Effector memory CD4-positive, alpha-beta T cell (primary cell): ENCODE results near the gene MGLL.

Experiments used
- DNase-seq, 3 donors: peaks; one replicate each; pipeline ENCODE4 v3.0.0-alpha.2; 2020
- H3K27ac ChIP-seq: 2 replicates; pipeline ENCODE4 v1.7.0; 2013; ENCODE audit warnings: mild to moderate bottlenecking, low read length, moderate library complexity; ENCODE audit not compliant: insufficient read depth, poor library complexity, severe bottlenecking
- H3K27me3 ChIP-seq: replicated peaks from 2 replicates; pipeline ENCODE4 v1.7.0; 2013; ENCODE audit warnings: mild to moderate bottlenecking, low read length; ENCODE audit not compliant: insufficient read depth, control insufficient read depth, poor library complexity, severe bottlenecking
- H3K36me3 ChIP-seq: 2 replicates; pipeline ENCODE4 v1.7.0; 2013; ENCODE audit warnings: mild to moderate bottlenecking, low read length, moderate library complexity; ENCODE audit not compliant: control insufficient read depth, insufficient read depth
- H3K4me1 ChIP-seq: 2 replicates; pipeline ENCODE4 v1.7.0; 2013; ENCODE audit warnings: low read length, mild to moderate bottlenecking; ENCODE audit not compliant: control insufficient read depth, insufficient read depth, poor library complexity, severe bottlenecking
- H3K4me3 ChIP-seq: 2 replicates; pipeline ENCODE4 v1.7.0; 2013; ENCODE audit warnings: low read length, low read depth, mild to moderate bottlenecking; ENCODE audit not compliant: insufficient read depth, poor library complexity, severe bottlenecking
- H3K9me3 ChIP-seq: 2 replicates; pipeline ENCODE4 v1.7.0; 2013; ENCODE audit warnings: mild to moderate bottlenecking, low read length, moderate library complexity; ENCODE audit not compliant: control insufficient read depth

Gene MGLL

DNA sequence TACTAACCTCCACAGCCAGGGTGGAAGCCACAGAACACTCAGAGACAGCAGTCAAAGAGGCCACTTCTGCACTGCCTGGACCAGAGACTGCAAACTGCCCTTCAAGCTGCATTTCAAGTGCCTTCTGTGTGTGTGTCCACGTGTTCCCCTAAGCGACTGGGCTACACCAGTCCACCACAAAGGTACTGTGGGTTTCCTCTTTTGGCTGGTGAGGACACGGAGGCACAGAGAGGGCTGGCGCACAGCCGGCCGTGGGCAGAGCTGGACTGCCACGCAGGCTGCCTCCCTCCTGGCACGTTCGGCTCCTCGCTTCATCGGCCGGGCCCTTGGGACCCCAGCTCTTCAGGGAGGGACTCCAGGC is 60.9 kb downstream of the MGLL start:
- Histone ChIP-seq H3K36me3 (no peaks in the 10 kb centered on the region), H3K9me3 (no peaks in the 10 kb centered on the region), H3K27ac (no peak overlapping the region), H3K4me3 (no peak overlapping the region), H3K4me1 (no peaks in the 10 kb centered on the region), H3K27me3 (peaks cover 2% of the 10 kb centered on the region)
- no peak for DNase-seq

DNA sequence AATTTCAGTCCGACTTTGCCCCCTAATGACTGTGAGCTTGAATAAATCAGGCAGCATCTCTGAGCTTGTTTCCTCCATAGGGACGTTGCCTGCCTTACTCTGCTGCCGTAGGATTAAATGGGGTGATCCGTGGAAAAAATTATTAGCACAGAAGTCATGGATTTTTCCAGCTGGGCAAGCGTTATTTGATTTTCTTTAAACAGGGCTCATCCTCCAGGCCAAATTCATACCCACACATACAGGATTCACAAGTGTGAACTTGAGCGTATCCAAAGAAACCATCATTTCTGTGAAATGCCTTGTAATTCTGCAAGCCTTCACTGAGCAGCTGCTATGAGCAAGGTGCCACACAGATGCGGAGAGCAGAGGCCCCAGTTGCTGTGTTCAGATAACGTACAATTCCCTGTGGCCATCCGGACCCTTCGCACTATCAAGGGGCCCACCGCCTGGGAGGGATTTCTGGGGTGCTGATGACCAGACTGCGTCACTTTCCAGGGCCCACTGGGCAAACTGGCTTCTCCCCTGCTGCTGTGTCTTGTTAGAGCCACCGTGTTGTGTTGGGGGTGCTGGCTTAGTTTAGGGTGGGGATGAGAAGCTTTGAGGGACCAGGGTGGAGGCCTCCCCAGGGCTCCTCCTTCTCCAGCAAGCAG is 61.4 kb downstream of the MGLL start:
- Histone ChIP-seq H3K27me3 (peaks cover 2% of the 10 kb centered on the region), H3K27ac (no peak overlapping the region), H3K4me1 (no peaks in the 10 kb centered on the region), H3K36me3 (no peaks in the 10 kb centered on the region), H3K9me3 (no peaks in the 10 kb centered on the region), H3K4me3 (no peak overlapping the region)
- no peak for DNase-seq

DNA sequence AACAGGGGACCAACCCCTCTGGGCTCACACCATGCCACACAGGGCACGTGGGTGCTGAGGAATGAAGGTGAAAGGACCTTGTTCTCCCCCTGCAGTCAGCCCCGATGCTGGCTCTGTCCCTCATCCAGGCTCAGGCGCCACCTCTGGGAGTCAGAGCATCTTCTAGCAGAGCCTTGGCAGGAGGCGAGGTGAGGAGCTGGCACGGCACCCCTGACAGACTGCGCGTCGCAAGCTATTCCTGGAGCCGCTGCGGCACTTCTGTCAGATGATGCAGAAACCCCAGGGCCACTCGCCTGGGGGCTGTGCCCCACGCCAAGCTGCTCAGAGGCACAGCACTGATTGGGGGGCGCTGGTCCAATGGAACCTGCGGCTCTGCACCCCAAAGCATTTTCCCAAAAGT is 62.0 kb downstream of the MGLL start:
- Histone ChIP-seq H3K9me3 (no peaks in the 10 kb centered on the region), H3K27me3 (peaks cover 2% of the 10 kb centered on the region), H3K27ac (no peak overlapping the region), H3K36me3 (no peaks in the 10 kb centered on the region), H3K4me3 (no peak overlapping the region), H3K4me1 (no peaks in the 10 kb centered on the region)
- no peak for DNase-seq

DNA sequence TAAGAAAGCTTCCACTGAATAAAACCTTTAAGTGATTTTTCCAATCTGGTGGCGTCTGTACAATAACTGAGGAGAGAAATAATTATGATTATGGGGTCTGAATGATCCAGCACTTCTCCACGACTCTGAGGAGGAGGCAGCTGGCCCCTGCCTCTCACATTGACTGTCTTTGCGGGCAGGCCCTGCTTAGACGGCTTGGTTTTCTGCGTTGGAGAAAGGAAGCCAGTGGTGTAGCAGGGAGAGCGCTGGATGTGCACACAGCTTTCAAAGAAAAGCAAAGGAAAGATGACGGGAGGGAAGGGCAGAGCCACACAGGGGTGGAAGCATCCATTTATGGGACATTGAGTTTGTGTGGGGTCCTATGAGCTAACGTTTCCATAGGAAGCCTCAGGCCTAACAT is 62.5 kb downstream of the MGLL start:
- Histone ChIP-seq H3K36me3 (no peaks in the 10 kb centered on the region), H3K4me1 (no peaks in the 10 kb centered on the region), H3K4me3 (no peak overlapping the region), H3K27me3 (no peaks in the 10 kb centered on the region), H3K27ac (no peak overlapping the region), H3K9me3 (no peaks in the 10 kb centered on the region)
- DNase-seq = no peak

DNA sequence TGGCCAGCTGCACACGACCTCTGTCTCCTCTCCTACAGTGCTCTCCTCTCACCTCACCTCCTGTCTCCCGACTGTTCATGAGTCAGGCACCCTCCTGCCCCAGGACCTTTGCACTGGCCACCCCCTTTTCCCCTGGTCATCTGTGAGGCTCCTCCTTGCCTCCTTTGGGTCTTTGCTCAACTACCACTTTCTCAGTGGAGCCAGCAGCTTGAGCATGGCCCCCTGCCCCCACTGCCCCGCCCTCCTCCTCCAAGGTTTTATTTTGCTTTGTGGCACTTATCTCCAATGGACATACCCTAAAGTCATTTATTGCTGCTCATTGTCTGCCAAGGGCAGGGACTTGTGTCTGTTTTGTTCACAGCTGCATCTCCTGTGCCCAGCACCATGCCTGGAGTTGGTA is 64.3 kb downstream of the MGLL start:
- no peaks in the 10 kb centered on the region for H3K27me3 ChIP-seq
- H3K9me3 ChIP-seq = no peaks in the 10 kb centered on the region
- H3K27ac ChIP-seq = no peak overlapping the region
- H3K36me3 ChIP-seq = no peaks in the 10 kb centered on the region
- no peak overlapping the region for H3K4me3 ChIP-seq
- H3K4me1 ChIP-seq = no peaks in the 10 kb centered on the region
- no peak for DNase-seq

DNA sequence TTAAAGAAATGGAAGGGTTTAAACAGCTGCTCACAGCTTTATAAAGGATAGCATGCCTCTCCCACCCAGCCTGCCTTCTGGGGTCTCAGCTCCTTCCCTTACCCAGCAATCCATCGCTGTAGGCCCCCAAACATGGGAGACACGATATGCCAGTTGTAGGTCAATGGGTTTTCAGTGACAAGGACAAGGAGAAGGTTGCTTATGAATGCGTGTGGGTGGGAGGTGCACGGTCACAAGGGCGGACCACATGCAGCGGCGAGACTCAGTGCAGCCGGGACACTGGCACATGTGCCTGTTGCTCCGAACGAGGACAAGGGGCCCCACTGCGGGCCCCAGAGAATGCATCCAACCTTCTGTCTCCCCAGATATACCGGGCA is 67.0 kb downstream of the MGLL start:
- Histone ChIP-seq H3K27ac (no peak overlapping the region), H3K4me1 (no peaks in the 10 kb centered on the region), H3K36me3 (no peaks in the 10 kb centered on the region), H3K9me3 (no peaks in the 10 kb centered on the region), H3K27me3 (no peaks in the 10 kb centered on the region), H3K4me3 (no peak overlapping the region)
- DNase-seq = no peak

DNA sequence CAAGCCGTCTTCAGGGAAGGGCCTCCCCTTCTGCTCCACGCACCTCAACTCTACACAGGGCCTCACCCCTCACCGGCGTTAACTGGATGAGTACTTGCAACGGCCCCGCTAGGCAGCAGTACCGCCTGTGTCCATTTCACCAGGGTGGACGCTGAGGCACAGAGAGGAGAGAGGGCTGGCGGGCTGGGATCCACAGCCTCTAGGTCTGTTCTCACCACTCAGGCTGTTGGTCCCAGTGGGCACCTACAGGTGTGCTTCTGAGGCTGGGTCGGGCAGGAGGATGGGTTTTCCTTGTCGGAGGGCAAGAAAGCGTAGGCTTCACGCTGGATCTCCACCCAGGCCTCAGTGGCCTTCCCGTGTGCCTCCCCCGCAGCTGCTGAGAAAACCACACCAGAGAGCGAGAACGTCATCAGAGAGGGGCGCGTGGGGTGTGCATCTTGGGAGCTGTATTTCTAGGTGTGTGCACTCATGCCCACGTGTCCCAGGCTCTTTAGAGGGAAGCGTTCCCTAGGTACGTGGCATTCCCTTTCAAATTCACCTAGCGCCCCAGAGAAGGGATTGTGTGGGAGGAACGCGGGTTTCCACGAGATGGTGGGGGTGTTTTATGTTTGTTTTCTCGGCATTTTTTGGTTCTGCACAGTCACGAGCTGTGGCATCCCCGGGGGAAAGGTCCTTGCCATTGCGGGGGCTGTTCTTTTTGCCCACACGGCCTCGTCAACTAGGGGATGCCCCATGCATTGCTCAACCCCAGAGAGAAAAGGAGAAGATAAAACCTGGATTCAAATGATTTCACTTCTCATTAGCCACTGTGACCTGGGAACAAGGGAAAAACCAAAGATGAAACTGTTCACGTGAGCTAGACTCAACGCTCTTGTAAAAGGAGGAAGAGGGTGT is 67.7 kb downstream of the MGLL start:
- no peaks in the 10 kb centered on the region for H3K9me3 ChIP-seq
- no peak for DNase-seq
- no peak overlapping the region for H3K4me3 ChIP-seq
- H3K27me3 ChIP-seq = no peaks in the 10 kb centered on the region
- H3K4me1 ChIP-seq = no peaks in the 10 kb centered on the region
- no peak overlapping the region for H3K27ac ChIP-seq
- H3K36me3 ChIP-seq = no peaks in the 10 kb centered on the region

DNA sequence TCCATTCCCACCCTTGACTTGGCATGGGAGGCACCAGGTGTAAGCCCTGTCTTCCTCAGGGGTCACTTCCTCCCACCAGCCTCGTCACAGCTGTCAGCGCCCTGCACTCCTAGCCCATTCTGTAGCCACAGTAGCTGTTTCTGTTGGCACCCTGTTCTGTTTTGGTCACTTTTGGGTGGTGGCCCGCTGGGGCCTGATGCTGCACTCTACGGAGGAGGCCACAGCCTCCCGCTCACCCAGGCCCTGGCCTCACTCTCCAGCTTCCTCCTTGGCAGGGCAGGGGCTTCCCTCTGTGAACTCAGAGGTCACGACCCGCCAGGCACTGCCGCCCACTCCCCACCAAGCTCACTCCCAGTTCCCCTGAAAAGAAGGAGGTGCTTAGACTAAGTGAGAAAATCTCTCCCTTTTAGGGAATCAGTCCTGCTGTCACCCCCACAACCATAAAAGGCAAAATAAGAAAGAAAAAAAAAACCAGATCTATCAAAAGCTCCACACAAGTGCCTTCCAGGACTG is 68.4 kb downstream of the MGLL start:
- no peaks in the 10 kb centered on the region for H3K4me1 ChIP-seq

DNA sequence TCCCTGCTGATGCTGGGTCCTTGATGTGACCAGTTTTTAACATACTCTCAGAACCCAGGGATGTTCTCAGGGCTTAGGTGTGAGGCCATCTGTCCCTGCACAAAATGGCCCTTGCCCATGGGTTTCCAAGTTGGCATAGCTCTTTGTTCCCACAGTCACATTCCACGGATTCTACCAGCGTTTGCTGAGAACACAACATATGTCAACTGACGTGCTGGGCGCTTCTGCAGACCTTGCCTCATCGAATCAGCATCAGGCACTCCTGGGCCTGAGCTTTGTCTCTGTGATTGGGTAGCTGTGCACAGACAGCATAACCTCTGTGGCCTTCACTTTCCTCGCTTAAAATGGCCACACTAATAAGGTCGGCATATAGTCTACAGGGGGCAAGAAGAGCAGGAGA is 69.0 kb downstream of the MGLL start:
- Histone ChIP-seq H3K4me3 (no peak overlapping the region), H3K4me1 (no peaks in the 10 kb centered on the region), H3K27ac (no peak overlapping the region), H3K27me3 (no peaks in the 10 kb centered on the region), H3K36me3 (no peaks in the 10 kb centered on the region), H3K9me3 (no peaks in the 10 kb centered on the region)
- DNase-seq = no peak

More for the DNA sequence above, 68.4 kb downstream of the MGLL start:
- Histone ChIP-seq H3K27ac (no peak overlapping the region), H3K9me3 (no peaks in the 10 kb centered on the region), H3K36me3 (no peaks in the 10 kb centered on the region), H3K27me3 (no peaks in the 10 kb centered on the region), H3K4me3 (no peak overlapping the region)
- DNase-seq = no peak

DNA sequence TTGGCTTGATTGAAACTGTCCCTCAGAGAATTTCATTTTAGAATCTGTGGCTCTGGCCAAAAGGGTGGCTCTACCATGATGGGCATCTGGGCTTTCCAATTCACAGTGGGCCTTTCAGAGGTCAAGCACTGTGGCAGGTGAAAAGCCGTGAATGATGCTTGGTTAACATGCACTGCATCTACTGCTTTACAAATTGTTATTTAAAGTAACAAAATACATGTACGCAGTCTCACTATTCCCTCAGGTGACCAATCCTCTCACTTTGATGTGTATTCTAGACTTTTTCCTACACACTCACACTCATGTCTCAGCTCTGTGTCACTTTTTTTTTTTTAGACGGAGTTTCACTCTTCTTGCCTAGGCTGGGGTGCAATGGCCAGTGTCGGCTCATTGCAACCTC is 70.5 kb downstream of the MGLL start:
- no peaks in the 10 kb centered on the region for H3K36me3 ChIP-seq
- H3K4me3 ChIP-seq = no peak overlapping the region
- H3K27me3 ChIP-seq = no peaks in the 10 kb centered on the region
- DNase-seq = no peak
- no peaks in the 10 kb centered on the region for H3K4me1 ChIP-seq
- H3K27ac ChIP-seq = no peak overlapping the region
- H3K9me3 ChIP-seq = no peaks in the 10 kb centered on the region
